Measurements from ENCODE around the gene CHGA. TPM values are rescaled to one million over a fixed set of nuclear protein-coding genes. Genes with fewer than 3 reads are reported as not detected.

CHGA gene
- polyA plus RNA-seq, 4 donors, result 20.4 to 1,234 (median 106) TPM

DNA sequence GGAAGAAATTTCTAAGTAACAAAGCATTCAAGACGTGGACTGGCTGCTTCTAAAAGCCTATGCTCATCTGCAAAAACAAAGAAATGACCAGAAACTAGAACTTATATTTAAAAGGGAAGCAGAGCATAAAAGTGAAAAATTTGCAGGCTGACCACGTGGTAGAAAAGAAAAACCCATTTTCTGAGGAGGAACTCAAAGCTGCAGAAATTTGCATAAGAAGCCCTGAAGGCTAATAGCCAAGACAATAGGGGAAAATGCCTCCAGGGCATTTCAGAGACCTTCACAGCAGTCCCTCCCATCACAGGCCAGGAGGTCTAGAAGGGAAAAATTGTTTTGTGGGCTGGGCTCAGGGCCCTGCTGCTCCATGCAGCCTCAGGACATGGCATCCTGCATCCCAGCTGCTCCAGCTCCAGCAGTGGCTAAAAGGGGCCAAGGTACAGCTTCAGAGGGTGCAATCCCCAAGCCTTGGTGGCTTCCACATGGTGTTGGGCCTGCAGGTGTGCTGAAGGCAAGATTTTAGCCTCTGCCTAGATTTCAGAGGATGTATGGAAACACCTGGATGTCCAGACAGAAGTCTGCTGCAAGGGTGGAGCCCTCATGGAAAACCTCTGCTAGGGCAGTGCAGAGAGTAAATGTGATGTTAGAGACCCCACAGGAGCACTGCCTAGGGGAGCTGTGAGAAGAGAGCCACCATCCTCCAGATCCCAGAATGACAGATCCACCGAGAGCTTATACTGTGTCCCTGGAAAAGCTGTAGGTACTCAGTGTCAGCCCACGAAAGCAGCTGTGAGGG, 55.5 kb downstream of the CHGA start:
- FAIRE-seq, result no peak
- peaks cover 0 to 71% of the 10 kb centered on the region in 2 donors for H3K9me3 ChIP-seq (ENCODE audit: control insufficient read depth in 2 of 2, insufficient read depth in 1 of 2, low read depth in 1 of 2, low read length in 1 of 2)
- no peaks in the 10 kb centered on the region for H3K27me3 ChIP-seq (ENCODE audit: control insufficient read depth in 3 of 3, insufficient read depth in 3 of 3, low read length in 3 of 3)
- H3K36me3 ChIP-seq (ENCODE audit: control insufficient read depth in 3 of 3, insufficient read depth in 2 of 3, low read depth in 1 of 3, low read length in 3 of 3), result peaks cover 0 to 86% (median 9%) of the 10 kb centered on the region in 3 donors
- H3K4me1 ChIP-seq (ENCODE audit: control insufficient read depth in 3 of 3, insufficient read depth in 2 of 3, low read depth in 1 of 3, low read length in 2 of 3), result peaks cover 0 to 6% (median 0%) of the 10 kb centered on the region in 3 donors
- H3K4me3 ChIP-seq (ENCODE audit: low read depth in 1 of 3, low read length in 3 of 3), result no peak overlapping the region
- H3K27ac ChIP-seq (ENCODE audit: low read depth in 1 of 3, low read length in 2 of 3), result no peak overlapping the region
- 86 to 95% (median 89%) methylated on average over 4 of the region's 4 CpGs for WGBS, 3 donors
- DNase-seq, result no peak

DNA sequence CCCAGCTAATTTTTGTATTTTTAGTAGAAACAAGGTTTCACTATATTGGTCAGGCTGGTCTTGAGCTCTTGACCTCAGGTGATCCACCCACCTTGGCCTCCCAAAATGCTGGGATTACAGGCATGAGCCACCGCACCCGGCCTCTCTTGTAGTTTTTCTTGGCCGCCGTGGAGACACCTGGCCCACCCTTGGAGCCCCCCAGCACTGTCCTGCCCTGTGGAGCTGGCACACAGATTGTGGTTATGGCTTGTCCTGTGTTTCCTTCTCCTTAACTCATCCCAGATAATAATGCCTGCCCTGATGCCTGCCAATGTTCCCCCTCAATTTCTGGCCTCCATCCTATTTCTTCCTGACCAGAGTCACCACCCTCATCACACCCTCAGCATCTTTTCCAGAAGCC, 57.9 kb downstream of the CHGA start:
- Histone ChIP-seq H3K9me3 (ENCODE audit: control insufficient read depth in 2 of 2, insufficient read depth in 1 of 2, low read depth in 1 of 2, low read length in 1 of 2) (peaks cover 0 to 55% of the 10 kb centered on the region in 2 donors), H3K36me3 (ENCODE audit: control insufficient read depth in 3 of 3, insufficient read depth in 2 of 3, low read depth in 1 of 3, low read length in 3 of 3) (peaks cover 0 to 66% (median 9%) of the 10 kb centered on the region in 3 donors), H3K4me3 (ENCODE audit: low read depth in 1 of 3, low read length in 3 of 3) (no peak overlapping the region), H3K27me3 (ENCODE audit: control insufficient read depth in 3 of 3, insufficient read depth in 3 of 3, low read length in 3 of 3) (no peaks in the 10 kb centered on the region), H3K27ac (ENCODE audit: low read depth in 1 of 3, low read length in 2 of 3) (no peak overlapping the region), H3K4me1 (ENCODE audit: control insufficient read depth in 3 of 3, insufficient read depth in 2 of 3, low read depth in 1 of 3, low read length in 2 of 3) (peaks cover 0 to 17% (median 4%) of the 10 kb centered on the region in 3 donors)
- FAIRE-seq, result no peak
- 93 to 100% (median 99%) methylated on average over 4 of the region's 4 CpGs for WGBS, 3 donors
- DNase-seq, result no peak

DNA sequence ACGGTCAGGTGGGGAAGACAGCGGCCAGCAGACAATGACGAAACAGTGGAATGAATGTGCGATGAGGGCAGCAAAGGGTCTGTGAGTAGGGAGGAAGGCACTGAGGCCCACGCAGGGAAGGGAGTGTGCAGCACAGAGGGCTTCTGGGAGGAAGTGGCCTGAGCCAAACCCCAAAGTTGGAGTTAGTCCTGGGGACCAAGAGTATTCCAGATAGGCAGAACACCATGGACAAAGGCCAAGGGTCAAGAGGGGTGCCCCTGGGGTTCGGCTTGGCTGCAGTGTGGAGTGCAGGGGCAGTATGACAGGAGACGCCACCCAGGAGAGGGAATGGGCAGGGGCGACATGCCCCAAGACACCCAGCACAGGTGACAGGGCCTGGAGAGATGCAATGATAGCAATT, 58.8 kb downstream of the CHGA start:
- Histone ChIP-seq H3K4me1 (ENCODE audit: control insufficient read depth in 3 of 3, insufficient read depth in 2 of 3, low read depth in 1 of 3, low read length in 2 of 3) (peaks cover 0 to 25% (median 4%) of the 10 kb centered on the region in 3 donors), H3K9me3 (ENCODE audit: control insufficient read depth in 2 of 2, insufficient read depth in 1 of 2, low read depth in 1 of 2, low read length in 1 of 2) (peaks cover 0 to 47% of the 10 kb centered on the region in 2 donors), H3K27me3 (ENCODE audit: control insufficient read depth in 3 of 3, insufficient read depth in 3 of 3, low read length in 3 of 3) (no peaks in the 10 kb centered on the region), H3K4me3 (ENCODE audit: low read depth in 1 of 3, low read length in 3 of 3) (no peak overlapping the region), H3K27ac (ENCODE audit: low read depth in 1 of 3, low read length in 2 of 3) (no peak overlapping the region), H3K36me3 (ENCODE audit: control insufficient read depth in 3 of 3, insufficient read depth in 2 of 3, low read depth in 1 of 3, low read length in 3 of 3) (peaks cover 0 to 66% (median 9%) of the 10 kb centered on the region in 3 donors)
- DNase-seq (no peak), FAIRE-seq (no peak)
- WGBS, 3 donors, result 95 to 98% (median 97%) methylated on average over 8 of the region's 8 CpGs

DNA sequence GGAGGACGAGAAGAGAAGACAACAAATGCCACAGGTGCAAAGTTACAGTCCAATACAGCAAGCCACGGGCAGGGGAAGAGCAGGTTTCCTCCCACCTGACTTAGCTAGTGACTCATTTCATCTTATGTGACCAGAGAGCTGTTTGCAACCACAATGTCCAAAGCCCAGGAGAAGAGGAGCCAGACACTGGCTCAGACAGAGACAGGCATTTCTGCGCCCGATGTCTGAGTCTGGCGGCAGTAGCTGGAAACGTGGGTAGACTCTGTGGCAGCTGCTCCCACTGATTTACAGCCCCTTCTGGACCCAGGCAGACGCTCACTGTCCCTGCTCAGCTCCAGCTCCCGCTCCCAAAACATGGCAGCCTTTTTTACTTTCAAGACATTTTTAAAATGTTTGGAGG, 60.0 kb downstream of the CHGA start:
- H3K27ac ChIP-seq (ENCODE audit: low read depth in 1 of 3, low read length in 2 of 3), result no peak overlapping the region

DNA sequence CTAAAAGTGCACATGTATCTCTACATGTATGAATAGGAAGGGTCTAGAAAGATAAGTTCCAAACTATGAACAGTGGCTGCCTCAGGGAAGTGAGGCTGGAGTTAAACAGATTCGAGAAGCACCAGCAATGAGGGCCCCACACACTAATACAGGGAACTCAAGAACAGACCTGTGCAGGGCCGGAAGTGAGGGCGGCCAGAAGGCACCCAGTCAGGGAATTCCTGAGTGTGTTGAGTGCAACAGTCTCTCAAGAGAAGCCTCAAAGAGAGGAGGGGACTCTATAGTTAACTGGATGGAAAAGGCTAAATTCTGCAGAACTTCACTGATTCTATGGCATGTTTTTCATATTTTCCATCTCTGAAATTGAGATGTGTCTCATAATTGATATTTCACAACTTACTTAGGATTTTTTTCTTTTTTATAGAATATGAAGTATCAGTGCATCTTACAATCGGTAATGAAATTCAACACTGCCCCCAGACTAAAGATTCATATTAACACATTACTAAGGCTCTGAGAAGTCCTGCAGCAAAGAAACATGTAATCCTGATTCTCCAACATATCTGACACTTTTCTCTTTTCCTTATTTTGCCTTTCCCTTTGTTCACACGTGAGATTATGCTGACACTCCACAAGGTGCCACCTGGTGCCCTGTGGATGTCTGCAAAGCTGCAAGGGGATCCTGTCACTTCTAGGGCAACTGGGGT, 61.3 kb downstream of the CHGA start:
- Histone ChIP-seq H3K4me3 (ENCODE audit: low read depth in 1 of 3, low read length in 3 of 3) (no peak overlapping the region), H3K36me3 (ENCODE audit: control insufficient read depth in 3 of 3, insufficient read depth in 2 of 3, low read depth in 1 of 3, low read length in 3 of 3) (peaks cover 0 to 74% (median 8%) of the 10 kb centered on the region in 3 donors), H3K9me3 (ENCODE audit: control insufficient read depth in 2 of 2, insufficient read depth in 1 of 2, low read depth in 1 of 2, low read length in 1 of 2) (peaks cover 0 to 24% of the 10 kb centered on the region in 2 donors), H3K27ac (ENCODE audit: low read depth in 1 of 3, low read length in 2 of 3) (peak overlapping the region; percentile 17 to 51 (median 42)), H3K27me3 (ENCODE audit: control insufficient read depth in 3 of 3, insufficient read depth in 3 of 3, low read length in 3 of 3) (no peaks in the 10 kb centered on the region), H3K4me1 (ENCODE audit: control insufficient read depth in 3 of 3, insufficient read depth in 2 of 3, low read depth in 1 of 3, low read length in 2 of 3) (peaks cover 0 to 30% (median 4%) of the 10 kb centered on the region in 3 donors)
- no peak for DNase-seq
- 84 to 88% (median 86%) methylated on average over 5 of the region's 5 CpGs for WGBS, 3 donors
- FAIRE-seq, result no peak

More for the DNA sequence above, 60.0 kb downstream of the CHGA start:
- no peak for DNase-seq
- no peak for FAIRE-seq
- no peaks in the 10 kb centered on the region for H3K27me3 ChIP-seq (ENCODE audit: control insufficient read depth in 3 of 3, insufficient read depth in 3 of 3, low read length in 3 of 3)
- no peak overlapping the region for H3K4me3 ChIP-seq (ENCODE audit: low read depth in 1 of 3, low read length in 3 of 3)
- H3K4me1 ChIP-seq (ENCODE audit: control insufficient read depth in 3 of 3, insufficient read depth in 2 of 3, low read depth in 1 of 3, low read length in 2 of 3), result peaks cover 0 to 30% (median 4%) of the 10 kb centered on the region in 3 donors
- WGBS, 3 donors, result 89 to 94% (median 91%) methylated on average over 8 of the region's 8 CpGs
- H3K36me3 ChIP-seq (ENCODE audit: control insufficient read depth in 3 of 3, insufficient read depth in 2 of 3, low read depth in 1 of 3, low read length in 3 of 3), result peaks cover 0 to 70% (median 8%) of the 10 kb centered on the region in 3 donors
- peaks cover 0 to 35% of the 10 kb centered on the region in 2 donors for H3K9me3 ChIP-seq (ENCODE audit: control insufficient read depth in 2 of 2, insufficient read depth in 1 of 2, low read depth in 1 of 2, low read length in 1 of 2)

Other genes starting within 250 kb of the CHGA start
- 100 to 1,000 TPM in 1 of 4 donors, 10 to 100 TPM in 3; 57.8 to 386 (median 62.3) TPM for gene LGMN, start 174.5 kb upstream of the CHGA start, polyA plus RNA-seq
- gene GOLGA5, start 128.8 kb upstream of the CHGA start, polyA plus RNA-seq, result 10 to 100 TPM; 21.9 to 53.9 (median 36.0) TPM
- gene ITPK1, start 192.8 kb downstream of the CHGA start, polyA plus RNA-seq, result 100 to 1,000 TPM in 3 of 4 donors, 10 to 100 TPM in 1; 98.8 to 153 (median 138) TPM